Measurements from ENCODE around the gene RNU1-4.
"Not testable (repeated sequence)": the region's sequence is repeated elsewhere in the genome, so short reads cannot be mapped to it uniquely, and the experiment has no call there.

- not testable (repeated sequence) for TF ChIP-seq POLR2A, CTCF (IDR thresholded peaks at IDR 0.05)
Measured at GRCh38 chr1:16699440-16699839, 40.9 kb upstream of the RNU1-4 start.

Data from testis (tissue), 2 donors.